Ishikawa (cell line): Measurements from ENCODE around the gene TMEM176B.

Experiments
- CEBPB ChIP-seq: IDR thresholded peaks from 2 replicates; pipeline ENCODE4 v1.6.1; 2012
- CREB1 ChIP-seq: IDR thresholded peaks from 2 replicates; pipeline ENCODE4 v1.6.1; 2012; ENCODE audit warnings: low read depth
- EGR1 ChIP-seq: IDR thresholded peaks from 2 replicates; pipeline ENCODE4 v1.6.1; 2012
- EP300 ChIP-seq: IDR thresholded peaks from 2 replicates; pipeline ENCODE4 v1.6.1; 2012; ENCODE audit warnings: borderline replicate concordance
- FOXM1 ChIP-seq: IDR thresholded peaks from 2 replicates; pipeline ENCODE4 v1.6.1; 2012; ENCODE audit warnings: low read depth, borderline replicate concordance
- MAX ChIP-seq: IDR thresholded peaks from 2 replicates; pipeline ENCODE4 v1.6.1; 2012
- NFIC ChIP-seq: IDR thresholded peaks from 2 replicates; pipeline ENCODE4 v1.6.1; 2012
- RAD21 ChIP-seq: IDR thresholded peaks from 2 replicates; pipeline ENCODE4 v1.6.1; 2012; ENCODE audit warnings: low read depth
- REST ChIP-seq: IDR thresholded peaks from 2 replicates; pipeline ENCODE4 v1.6.1; 2012; ENCODE audit warnings: low read depth, mild to moderate bottlenecking
- TAF1 ChIP-seq: IDR thresholded peaks from 2 replicates; pipeline ENCODE4 v1.6.1; 2012; ENCODE audit warnings: low read depth, mild to moderate bottlenecking
- TCF12 ChIP-seq: IDR thresholded peaks from 2 replicates; pipeline ENCODE4 v1.6.1; 2012; ENCODE audit warnings: low read depth
- TEAD4 ChIP-seq: IDR thresholded peaks from 2 replicates; pipeline ENCODE4 v1.6.1; 2012
- USF1 ChIP-seq: IDR thresholded peaks from 2 replicates; pipeline ENCODE4 v1.6.1; 2012
- YY1 ChIP-seq: IDR thresholded peaks from 2 replicates; pipeline ENCODE4 v1.6.1; 2012; ENCODE audit warnings: low read depth
- ZBTB7A ChIP-seq: IDR thresholded peaks from 2 replicates; pipeline ENCODE4 v1.6.1; 2012; ENCODE audit warnings: low read depth

TMEM176B gene

GRCh38 chr7:150787321-150788281, 12.6 kb downstream of the TMEM176B start:
- TF ChIP-seq CREB1 = no peak
- TF ChIP-seq TAF1 = no peak
- no peak for TF ChIP-seq TCF12
- TF ChIP-seq YY1 = no peak
- no peak for TF ChIP-seq FOXM1
- TF ChIP-seq EP300 = no peak
- no peak for TF ChIP-seq TEAD4
- no peak for TF ChIP-seq USF1
- no peak for TF ChIP-seq CEBPB
- TF ChIP-seq NFIC = no peak
- no peak for TF ChIP-seq EGR1
- TF ChIP-seq REST = no peak

GRCh38 chr7:150784954-150785353, 15.2 kb downstream of the TMEM176B start:
- TF ChIP-seq ZBTB7A (no peak), CEBPB (no peak), TAF1 (no peak), YY1 (no peak), TCF12 (no peak), CREB1 (no peak), RAD21 (no peak), TEAD4 (no peak), EP300 (no peak), NFIC (no peak), REST (no peak), EGR1 (no peak), FOXM1 (no peak), USF1 (no peak), MAX (no peak)

GRCh38 chr7:150784120-150784736, 15.9 kb downstream of the TMEM176B start:
- TF ChIP-seq MAX (no peak), TAF1 (no peak), RAD21 (no peak), TEAD4 (no peak), USF1 (no peak), EP300 (no peak), EGR1 (no peak), REST (no peak), CEBPB (no peak), FOXM1 (no peak), ZBTB7A (no peak), YY1 (no peak), TCF12 (no peak)
